Fibroblast of mammary gland (primary cell): Measurements from ENCODE around the gene KCNC4.

Experiments used
- DNase-seq: peaks from one replicate; pipeline ENCODE4 v3.0.0-alpha.2; 2010; ENCODE audit warnings: low read depth
- H3K4me3 ChIP-seq: 2 replicates; pipeline ENCODE4 v1.5.1; 2011; ENCODE audit warnings: low read depth, mild to moderate bottlenecking, low read length, moderate library complexity; ENCODE audit not compliant: control insufficient read depth
- CTCF ChIP-seq: conservative IDR thresholded peaks from 2 replicates; pipeline ENCODE4 v1.5.1; 2011; ENCODE audit warnings: low read depth, low read length, inconsistent platforms; ENCODE audit not compliant: control insufficient read depth, insufficient read depth

The KCNC4 gene

GRCh38 chr1:110259770-110260169, 49.7 kb downstream of the KCNC4 start:
- no peak for DNase-seq
- H3K4me3 ChIP-seq = no peak overlapping the region
- no peak for TF ChIP-seq CTCF
